ENCODE measurements around the gene MRPS27. TPM values are rescaled to one million over a fixed set of nuclear protein-coding genes. Genes with fewer than 3 reads are reported as not detected.

The MRPS27 gene
- total and polyA plus RNA-seq, 2 of the 13 experiments (the other 11 are each of a cell fraction or from before 2014, with no cell fraction given) = 71.8 to 115 TPM

DNA sequence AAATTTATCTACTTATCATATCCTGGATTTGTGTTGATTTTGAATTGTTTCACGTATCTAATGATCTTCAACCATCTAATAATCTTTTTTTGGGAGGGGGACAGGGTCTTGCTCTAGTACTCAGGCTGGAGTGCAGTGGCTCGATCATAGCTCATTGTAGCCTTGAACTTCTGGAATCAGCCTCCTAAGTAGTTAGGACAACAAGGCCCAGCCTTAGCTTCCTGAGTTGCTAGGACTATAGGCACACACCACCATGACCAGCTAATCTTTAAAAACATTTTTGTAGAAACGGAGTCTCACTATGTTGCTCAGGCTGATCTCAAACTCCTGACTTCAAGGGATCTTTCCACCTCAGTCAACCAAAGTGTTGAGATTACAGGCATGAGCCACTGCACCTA is 34.6 kb downstream of the MRPS27 start (continued):
- TF ChIP-seq ZNF552 (CRISPR knock-in tag; IDR thresholded peaks at IDR 0.05; ENCODE audit: borderline replicate concordance) = no peak

DNA sequence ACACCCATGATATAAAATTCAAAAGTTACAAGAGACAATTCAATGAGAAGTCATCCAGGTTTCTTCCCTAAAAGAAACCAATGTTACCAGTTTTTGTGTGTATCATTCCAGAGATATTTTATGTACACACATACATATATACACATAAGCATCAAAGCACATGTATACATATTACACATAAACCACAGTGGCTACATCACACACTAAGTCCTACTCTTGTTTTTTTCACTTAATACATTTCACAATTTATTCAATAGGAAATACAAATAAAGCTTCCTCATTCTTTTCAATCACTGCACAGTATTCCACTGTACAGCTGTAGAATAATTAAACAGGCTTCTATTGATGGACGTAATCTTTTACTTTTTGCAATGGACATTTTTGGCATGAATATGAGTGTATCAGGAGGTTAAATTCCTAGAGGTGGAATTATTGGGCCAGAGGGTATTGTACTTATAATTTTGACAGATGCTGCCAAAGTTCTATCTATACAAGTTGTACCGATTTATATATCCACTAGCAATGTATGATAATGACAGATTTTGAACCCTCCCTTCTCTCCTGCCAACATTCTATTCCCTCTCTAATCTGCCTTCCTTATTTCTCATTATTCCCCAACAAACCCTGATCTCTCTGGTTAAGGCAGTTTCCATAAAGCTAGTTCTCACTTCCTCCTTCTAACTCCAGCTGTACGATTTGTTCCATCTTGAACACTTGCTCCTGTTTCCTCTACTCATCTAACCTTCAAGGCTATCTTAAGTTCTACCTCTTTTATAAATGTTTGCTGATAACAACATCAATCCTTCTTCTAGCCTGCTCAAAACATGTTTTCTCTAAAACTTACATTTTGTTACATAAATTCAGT is 35.2 kb downstream of the MRPS27 start:
- CTCF ChIA-PET (ENCODE audit: low intra/inter-chr PET ratio, low total read pairs) = no interaction called here
- H3K27ac ChIP-seq (ENCODE audit: extremely low read length, insufficient read depth, low read length) = peak overlapping the region; percentile 41

More for the DNA sequence above, 35.2 kb downstream of the MRPS27 start:
- H3K9ac ChIP-seq (ENCODE audit: insufficient read depth, low read depth, low read length) = no peak overlapping the region
- ATAC-seq = no peak
- intact Hi-C loops (cut with micrococcal nuclease; ENCODE audit: unreplicated experiment) (no loop called here), in situ Hi-C loops (cut with HindIII; ENCODE audit: extremely low pct_ligation_motif_present, low pct_unique_long_range_greater_than_20kb) (no loop called here)
- no peaks in the 10 kb centered on the region for H3K27me3 ChIP-seq (ENCODE audit: control insufficient read depth in 1 of 2, insufficient read depth in 2 of 2, low read length in 2 of 2)
- H3K9me3 ChIP-seq (ENCODE audit: low read length) = no peaks in the 10 kb centered on the region
- peaks cover 42% of the 10 kb centered on the region for H3K4me1 ChIP-seq (ENCODE audit: insufficient read depth, low read length)
- no peaks in the 10 kb centered on the region for H4K20me1 ChIP-seq (ENCODE audit: insufficient read depth, low read length)
- no TSS peak for BruUV-seq (replicated peaks)
- WGBS (ENCODE audit: low lambda C conversion rate) = 94% methylated on average over 3 of the region's 3 CpGs
- FAIRE-seq = no peak
- H3K4me3 ChIP-seq (replicated peaks in 1 of 3; ENCODE audit: insufficient read depth in 1 of 3, low read depth in 2 of 3, low read length in 3 of 3) = no peak overlapping the region
- peaks cover 2 to 27% of the 10 kb centered on the region in 2 experiments for H3K36me3 ChIP-seq (replicated peaks in 1 of 2; ENCODE audit: control insufficient read depth in 1 of 2, insufficient read depth in 2 of 2, low read length in 2 of 2)
- POLR2A ChIA-PET = interaction anchor here (1.3 to 2.3 kb wide), 2 partner anchors 11 to 23 kb away, joined by 6 to 7 read pairs; no protein-coding TSS in a partner anchor
- no peak overlapping the region for H3K4me2 ChIP-seq (ENCODE audit: low read depth, low read length)
- no peak for DNase-seq (ENCODE audit: low spot score)
- peaks cover 2% of the 10 kb centered on the region for H3K79me2 ChIP-seq (ENCODE audit: insufficient read depth, low read length)
- H2AFZ ChIP-seq (ENCODE audit: low read length) = no peak overlapping the region
- TF ChIP-seq, protein P1, sequence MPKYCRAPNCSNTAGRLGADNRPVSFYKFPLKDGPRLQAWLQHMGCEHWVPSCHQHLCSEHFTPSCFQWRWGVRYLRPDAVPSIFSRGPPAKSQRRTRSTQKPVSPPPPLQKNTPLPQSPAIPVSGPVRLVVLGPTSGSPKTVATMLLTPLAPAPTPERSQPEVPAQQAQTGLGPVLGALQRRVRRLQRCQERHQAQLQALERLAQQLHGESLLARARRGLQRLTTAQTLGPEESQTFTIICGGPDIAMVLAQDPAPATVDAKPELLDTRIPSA (CRISPR knock-in tag; IDR thresholded peaks at IDR 0.05; ENCODE audit: borderline replicate concordance) = no peak
- TF ChIP-seq TGIF2 (CRISPR knock-in tag; IDR thresholded peaks at IDR 0.05) (no peak), KLF15 (CRISPR knock-in tag; IDR thresholded peaks at IDR 0.05; ENCODE audit: borderline replicate concordance) (no peak), PAWR (CRISPR knock-in tag; IDR thresholded peaks at IDR 0.05; ENCODE audit: borderline replicate concordance) (no peak), NAIF1 (CRISPR knock-in tag; IDR thresholded peaks at IDR 0.05; ENCODE audit: borderline replicate concordance) (no peak), DMAP1 (CRISPR knock-in tag; IDR thresholded peaks at IDR 0.05) (no peak), HNRNPK (IDR thresholded peaks at IDR 0.05; ENCODE audit: low read depth, low read length, poor library complexity, severe bottlenecking) (no peak), KMT2B (CRISPR knock-in tag; IDR thresholded peaks at IDR 0.05) (no peak), ZNF343 (CRISPR knock-in tag; IDR thresholded peaks at IDR 0.05) (no peak), KMT2A (CRISPR knock-in tag; IDR thresholded peaks at IDR 0.05) (no peak), TP53 (CRISPR knock-in tag; conservative IDR thresholded peaks at IDR 0.05) (no peak), ZFP90 (CRISPR knock-in tag; IDR thresholded peaks at IDR 0.05; ENCODE audit: borderline replicate concordance) (no peak), RXRA (CRISPR knock-in tag; IDR thresholded peaks at IDR 0.05) (no peak), TEAD3 (CRISPR knock-in tag; optimal IDR thresholded peaks at IDR 0.05; ENCODE audit: borderline replicate concordance) (no peak), ZNF607 (CRISPR knock-in tag; IDR thresholded peaks at IDR 0.05; ENCODE audit: borderline replicate concordance) (no peak), GATA4 (IDR thresholded peaks at IDR 0.05; ENCODE audit: borderline replicate concordance, low read depth) (no peak)
- TF ChIP-seq, protein P2, sequence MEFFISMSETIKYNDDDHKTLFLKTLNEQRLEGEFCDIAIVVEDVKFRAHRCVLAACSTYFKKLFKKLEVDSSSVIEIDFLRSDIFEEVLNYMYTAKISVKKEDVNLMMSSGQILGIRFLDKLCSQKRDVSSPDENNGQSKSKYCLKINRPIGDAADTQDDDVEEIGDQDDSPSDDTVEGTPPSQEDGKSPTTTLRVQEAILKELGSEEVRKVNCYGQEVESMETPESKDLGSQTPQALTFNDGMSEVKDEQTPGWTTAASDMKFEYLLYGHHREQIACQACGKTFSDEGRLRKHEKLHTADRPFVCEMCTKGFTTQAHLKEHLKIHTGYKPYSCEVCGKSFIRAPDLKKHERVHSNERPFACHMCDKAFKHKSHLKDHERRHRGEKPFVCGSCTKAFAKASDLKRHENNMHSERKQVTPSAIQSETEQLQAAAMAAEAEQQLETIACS (CRISPR knock-in tag; IDR thresholded peaks at IDR 0.05) = no peak
- TF ChIP-seq, protein P3, sequence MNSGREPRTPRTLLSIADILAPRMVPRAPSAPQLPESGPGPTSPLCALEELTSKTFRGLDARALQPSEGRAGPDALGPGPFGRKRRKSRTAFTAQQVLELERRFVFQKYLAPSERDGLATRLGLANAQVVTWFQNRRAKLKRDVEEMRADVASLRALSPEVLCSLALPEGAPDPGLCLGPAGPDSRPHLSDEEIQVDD (CRISPR knock-in tag; IDR thresholded peaks at IDR 0.05; ENCODE audit: borderline replicate concordance) = no peak
- TF ChIP-seq, protein P4, sequence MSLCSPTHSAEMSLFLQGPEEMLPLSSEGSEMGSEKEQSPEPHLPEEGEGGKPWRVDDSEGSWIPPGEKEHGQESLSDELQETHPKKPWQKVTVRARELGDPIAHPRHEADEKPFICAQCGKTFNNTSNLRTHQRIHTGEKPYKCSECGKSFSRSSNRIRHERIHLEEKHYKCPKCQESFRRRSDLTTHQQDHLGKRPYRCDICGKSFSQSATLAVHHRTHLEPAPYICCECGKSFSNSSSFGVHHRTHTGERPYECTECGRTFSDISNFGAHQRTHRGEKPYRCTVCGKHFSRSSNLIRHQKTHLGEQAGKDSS (CRISPR knock-in tag; IDR thresholded peaks at IDR 0.05; ENCODE audit: borderline replicate concordance, low read depth) = no peak

Measured in HepG2 (cell line).